Measurements from ENCODE around the gene GAPVD1.
A peak's percentile ranks its signal among the peaks of the same experiment; 100 is the strongest.

GAPVD1 gene

GRCh38 chr9:125407974-125408900 is 146.6 kb downstream of the GAPVD1 start:
- peak overlapping the region in 4 of 5 donors; percentile 16 to 71 (median 65) for H3K9ac ChIP-seq (ENCODE audit: low read length in 5 of 5)
- H3K27ac ChIP-seq (ENCODE audit: low read depth, low read length), result no peak overlapping the region
- H3K36me3 ChIP-seq (ENCODE audit: control insufficient read depth in 5 of 5, insufficient read depth in 5 of 5, low read length in 5 of 5), result no peaks in the 10 kb centered on the region

GRCh38 chr9:125409217-125409636 is 147.6 kb downstream of the GAPVD1 start:
- peaks cover 0 to 19% (median 9%) of the 10 kb centered on the region in 5 donors for H3K4me1 ChIP-seq (ENCODE audit: control insufficient read depth in 5 of 5, insufficient read depth in 5 of 5, low read length in 5 of 5)
- H3K27ac ChIP-seq (ENCODE audit: low read depth, low read length), result no peak overlapping the region
- H3K9me3 ChIP-seq (ENCODE audit: control insufficient read depth in 5 of 5, low read length in 5 of 5), result no peaks in the 10 kb centered on the region
- no peak overlapping the region for H3K4me3 ChIP-seq (ENCODE audit: low read depth in 1 of 5, low read length in 5 of 5)
- H3K9ac ChIP-seq (ENCODE audit: low read length in 5 of 5), result no peak overlapping the region
- no peaks in the 10 kb centered on the region for H3K36me3 ChIP-seq (ENCODE audit: control insufficient read depth in 5 of 5, insufficient read depth in 5 of 5, low read length in 5 of 5)
- H3K27me3 ChIP-seq (ENCODE audit: control insufficient read depth in 5 of 5, insufficient read depth in 4 of 5, low read length in 5 of 5), result peaks cover 0 to 18% (median 8%) of the 10 kb centered on the region in 5 donors

More at GRCh38 chr9:125407974-125408900, 146.6 kb downstream of the GAPVD1 start:
- peak overlapping the region in 4 of 5 donors; percentile 62 to 75 (median 70) for H3K4me3 ChIP-seq (ENCODE audit: low read depth in 1 of 5, low read length in 5 of 5)
- no peaks in the 10 kb centered on the region for H3K9me3 ChIP-seq (ENCODE audit: control insufficient read depth in 5 of 5, low read length in 5 of 5)
- H3K27me3 ChIP-seq (ENCODE audit: control insufficient read depth in 5 of 5, insufficient read depth in 4 of 5, low read length in 5 of 5), result peaks cover 0 to 20% (median 8%) of the 10 kb centered on the region in 5 donors
- H3K4me1 ChIP-seq (ENCODE audit: control insufficient read depth in 5 of 5, insufficient read depth in 5 of 5, low read length in 5 of 5), result peaks cover 0 to 19% (median 9%) of the 10 kb centered on the region in 5 donors

GRCh38 chr9:125409637-125410521 is 148.3 kb downstream of the GAPVD1 start:
- Histone ChIP-seq H3K36me3 (ENCODE audit: control insufficient read depth in 5 of 5, insufficient read depth in 5 of 5, low read length in 5 of 5) (no peaks in the 10 kb centered on the region), H3K27me3 (ENCODE audit: control insufficient read depth in 5 of 5, insufficient read depth in 4 of 5, low read length in 5 of 5) (peaks cover 0 to 18% (median 8%) of the 10 kb centered on the region in 5 donors), H3K4me3 (ENCODE audit: low read depth in 1 of 5, low read length in 5 of 5) (peak overlapping the region in 3 of 5 donors; percentile 3 to 58 (median 4)), H3K9me3 (ENCODE audit: control insufficient read depth in 5 of 5, low read length in 5 of 5) (no peaks in the 10 kb centered on the region), H3K4me1 (ENCODE audit: control insufficient read depth in 5 of 5, insufficient read depth in 5 of 5, low read length in 5 of 5) (peaks cover 0 to 19% (median 9%) of the 10 kb centered on the region in 5 donors), H3K27ac (ENCODE audit: low read depth, low read length) (no peak overlapping the region), H3K9ac (ENCODE audit: low read length in 5 of 5) (no peak overlapping the region)

GRCh38 chr9:125410522-125410894 is 148.9 kb downstream of the GAPVD1 start:
- Histone ChIP-seq H3K27me3 (ENCODE audit: control insufficient read depth in 5 of 5, insufficient read depth in 4 of 5, low read length in 5 of 5) (peaks cover 0 to 18% (median 8%) of the 10 kb centered on the region in 5 donors), H3K9ac (ENCODE audit: low read length in 5 of 5) (no peak overlapping the region), H3K4me3 (ENCODE audit: low read depth in 1 of 5, low read length in 5 of 5) (peak overlapping the region in 2 of 5 donors; percentile 4 to 58)

GRCh38 chr9:125411171-125411756 is 149.6 kb downstream of the GAPVD1 start:
- Histone ChIP-seq H3K27me3 (ENCODE audit: control insufficient read depth in 5 of 5, insufficient read depth in 4 of 5, low read length in 5 of 5) (peaks cover 0 to 18% (median 8%) of the 10 kb centered on the region in 5 donors), H3K4me3 (ENCODE audit: low read depth in 1 of 5, low read length in 5 of 5) (peak overlapping the region in 1 of 5 donors; percentile 58), H3K4me1 (ENCODE audit: control insufficient read depth in 5 of 5, insufficient read depth in 5 of 5, low read length in 5 of 5) (peaks cover 0 to 19% (median 9%) of the 10 kb centered on the region in 5 donors)

More at GRCh38 chr9:125410522-125410894, 148.9 kb downstream of the GAPVD1 start:
- no peaks in the 10 kb centered on the region for H3K36me3 ChIP-seq (ENCODE audit: control insufficient read depth in 5 of 5, insufficient read depth in 5 of 5, low read length in 5 of 5)
- H3K27ac ChIP-seq (ENCODE audit: low read depth, low read length), result no peak overlapping the region
- H3K9me3 ChIP-seq (ENCODE audit: control insufficient read depth in 5 of 5, low read length in 5 of 5), result no peaks in the 10 kb centered on the region
- peaks cover 0 to 19% (median 9%) of the 10 kb centered on the region in 5 donors for H3K4me1 ChIP-seq (ENCODE audit: control insufficient read depth in 5 of 5, insufficient read depth in 5 of 5, low read length in 5 of 5)

GRCh38 chr9:125412166-125412565 is 150.5 kb downstream of the GAPVD1 start:
- no peak overlapping the region for H3K27ac ChIP-seq (ENCODE audit: low read depth, low read length)
- peaks cover 0 to 11% (median 8%) of the 10 kb centered on the region in 5 donors for H3K27me3 ChIP-seq (ENCODE audit: control insufficient read depth in 5 of 5, insufficient read depth in 4 of 5, low read length in 5 of 5)
- no peaks in the 10 kb centered on the region for H3K9me3 ChIP-seq (ENCODE audit: control insufficient read depth in 5 of 5, low read length in 5 of 5)
- no peak overlapping the region for H3K4me3 ChIP-seq (ENCODE audit: low read depth in 1 of 5, low read length in 5 of 5)
- no peak overlapping the region for H3K9ac ChIP-seq (ENCODE audit: low read length in 5 of 5)
- no peaks in the 10 kb centered on the region for H3K36me3 ChIP-seq (ENCODE audit: control insufficient read depth in 5 of 5, insufficient read depth in 5 of 5, low read length in 5 of 5)
- H3K4me1 ChIP-seq (ENCODE audit: control insufficient read depth in 5 of 5, insufficient read depth in 5 of 5, low read length in 5 of 5), result peaks cover 0 to 19% (median 9%) of the 10 kb centered on the region in 5 donors

More at GRCh38 chr9:125411171-125411756, 149.6 kb downstream of the GAPVD1 start:
- Histone ChIP-seq H3K9me3 (ENCODE audit: control insufficient read depth in 5 of 5, low read length in 5 of 5) (no peaks in the 10 kb centered on the region), H3K36me3 (ENCODE audit: control insufficient read depth in 5 of 5, insufficient read depth in 5 of 5, low read length in 5 of 5) (no peaks in the 10 kb centered on the region), H3K27ac (ENCODE audit: low read depth, low read length) (no peak overlapping the region), H3K9ac (ENCODE audit: low read length in 5 of 5) (no peak overlapping the region)

- H3K4me3 ChIP-seq (ENCODE audit: low read depth in 1 of 5, low read length in 5 of 5), result no peak overlapping the region
- H3K9me3 ChIP-seq (ENCODE audit: control insufficient read depth in 5 of 5, low read length in 5 of 5), result no peaks in the 10 kb centered on the region
- H3K36me3 ChIP-seq (ENCODE audit: control insufficient read depth in 5 of 5, insufficient read depth in 5 of 5, low read length in 5 of 5), result no peaks in the 10 kb centered on the region
- peaks cover 0 to 10% (median 3%) of the 10 kb centered on the region in 5 donors for H3K27me3 ChIP-seq (ENCODE audit: control insufficient read depth in 5 of 5, insufficient read depth in 4 of 5, low read length in 5 of 5)
- peaks cover 0 to 8% (median 2%) of the 10 kb centered on the region in 5 donors for H3K4me1 ChIP-seq (ENCODE audit: control insufficient read depth in 5 of 5, insufficient read depth in 5 of 5, low read length in 5 of 5)
- H3K9ac ChIP-seq (ENCODE audit: low read length in 5 of 5), result no peak overlapping the region
- H3K27ac ChIP-seq (ENCODE audit: low read depth, low read length), result no peak overlapping the region
Observed at GRCh38 chr9:125413579-125413978, 152.0 kb downstream of the GAPVD1 start.

GRCh38 chr9:125415583-125416460 is 154.2 kb downstream of the GAPVD1 start:
- Histone ChIP-seq H3K27me3 (ENCODE audit: control insufficient read depth in 5 of 5, insufficient read depth in 4 of 5, low read length in 5 of 5) (peaks cover 0 to 2% (median 0%) of the 10 kb centered on the region in 5 donors), H3K4me1 (ENCODE audit: control insufficient read depth in 5 of 5, insufficient read depth in 5 of 5, low read length in 5 of 5) (peaks cover 0 to 6% (median 0%) of the 10 kb centered on the region in 5 donors), H3K27ac (ENCODE audit: low read depth, low read length) (no peak overlapping the region), H3K9ac (ENCODE audit: low read length in 5 of 5) (no peak overlapping the region), H3K4me3 (ENCODE audit: low read depth in 1 of 5, low read length in 5 of 5) (no peak overlapping the region), H3K9me3 (ENCODE audit: control insufficient read depth in 5 of 5, low read length in 5 of 5) (no peaks in the 10 kb centered on the region), H3K36me3 (ENCODE audit: control insufficient read depth in 5 of 5, insufficient read depth in 5 of 5, low read length in 5 of 5) (no peaks in the 10 kb centered on the region)

GRCh38 chr9:125416517-125416916 is 154.9 kb downstream of the GAPVD1 start:
- Histone ChIP-seq H3K27me3 (ENCODE audit: control insufficient read depth in 5 of 5, insufficient read depth in 4 of 5, low read length in 5 of 5) (peaks cover 0 to 1% (median 0%) of the 10 kb centered on the region in 5 donors), H3K36me3 (ENCODE audit: control insufficient read depth in 5 of 5, insufficient read depth in 5 of 5, low read length in 5 of 5) (no peaks in the 10 kb centered on the region), H3K4me3 (ENCODE audit: low read depth in 1 of 5, low read length in 5 of 5) (no peak overlapping the region), H3K27ac (ENCODE audit: low read depth, low read length) (no peak overlapping the region), H3K9ac (ENCODE audit: low read length in 5 of 5) (no peak overlapping the region), H3K9me3 (ENCODE audit: control insufficient read depth in 5 of 5, low read length in 5 of 5) (no peaks in the 10 kb centered on the region), H3K4me1 (ENCODE audit: control insufficient read depth in 5 of 5, insufficient read depth in 5 of 5, low read length in 5 of 5) (no peaks in the 10 kb centered on the region)
